Naive thymus-derived CD8-positive, alpha-beta T cell (primary cell): ENCODE measurements around the gene SLF2. TPM values are rescaled to one million over a fixed set of nuclear protein-coding genes. Genes with fewer than 3 reads are reported as not detected.

Experiments
- ATAC-seq, 2 donors: fragments of 150-1000 bp; cut with Tn5 transposase in 1 of 2; sonication (Bioruptor Pico), chemical (Tn5 transposase) in 1 of 2; 1 replicate in 1 of 2; 2 replicates in 1 of 2; pipeline ENCODE4 v1.10.0; 2021; ENCODE audit warnings: mild to moderate bottlenecking in 2 of 2, moderate library complexity in 2 of 2
- POLR2A ChIA-PET: fragments of 350-600 bp; sonication (Branson Sonifier 250); formaldehyde crosslinking; loops from one replicate; lab custom pipeline; 2021; ENCODE audit warnings: antibody characterized with exemption; lab: Charles Lee
- DNase-seq, 10 donors: peaks; one replicate each; pipeline versions ENCODE4 v3.0.0 to v3.0.0-alpha.2; 2020 to 2022
- H3K27ac Mint-ChIP-seq, 10 donors: one replicate each; pipeline ENCODE4 v1.8.0; 2020 to 2022; ENCODE audit warnings: mild to moderate bottlenecking in 10 of 10, mixed read lengths in 10 of 10, moderate library complexity in 4 of 10, inconsistent platforms in 1 of 10
- H3K27me3 Mint-ChIP-seq, 5 donors: one replicate each; pipeline ENCODE4 v1.8.0; 2021 to 2022; ENCODE audit warnings: mixed read lengths in 5 of 5
- H3K36me3 Mint-ChIP-seq, 3 donors: one replicate each; pipeline ENCODE4 v1.8.0; 2020 to 2022; ENCODE audit warnings: mixed read lengths in 3 of 3, mild to moderate bottlenecking in 2 of 3, inconsistent platforms in 1 of 3
- H3K4me1 Mint-ChIP-seq, 4 donors: one replicate each; pipeline ENCODE4 v1.8.0; 2021 to 2022; ENCODE audit warnings: mixed read lengths in 4 of 4
- H3K4me3 Mint-ChIP-seq, 10 donors: one replicate each; pipeline ENCODE4 v1.8.0; 2020 to 2022; ENCODE audit warnings: mild to moderate bottlenecking in 10 of 10, mixed read lengths in 10 of 10, moderate library complexity in 6 of 10, inconsistent platforms in 1 of 10
- H3K9me3 Mint-ChIP-seq, 9 donors: one replicate each; pipeline ENCODE4 v1.8.0; 2020 to 2022; ENCODE audit warnings: mixed read lengths in 9 of 9, mild to moderate bottlenecking in 3 of 9, inconsistent platforms in 1 of 9, moderate library complexity in 1 of 9
- polyA plus RNA-seq, 3 donors: library from polyadenylated mRNA; unstranded; fragments of 300-500 nt; fragmentation: Illumina TruSeq; gene quantifications; one replicate each; pipeline ENCODE4 v1.2.3, GENCODE V29; 2021
- total RNA-seq, 8 experiments: library from RNA in 2 of 8; stranded (reverse) in 2 of 8; gene quantifications; one replicate each; pipeline ENCODE4 v1.2.3 and lab custom pipeline; 2021 to 2026

SLF2 gene
- total and polyA plus RNA-seq, 5 experiments from 2014 or later: 9.7 to 46.1 (median 11.2) TPM

DNA sequence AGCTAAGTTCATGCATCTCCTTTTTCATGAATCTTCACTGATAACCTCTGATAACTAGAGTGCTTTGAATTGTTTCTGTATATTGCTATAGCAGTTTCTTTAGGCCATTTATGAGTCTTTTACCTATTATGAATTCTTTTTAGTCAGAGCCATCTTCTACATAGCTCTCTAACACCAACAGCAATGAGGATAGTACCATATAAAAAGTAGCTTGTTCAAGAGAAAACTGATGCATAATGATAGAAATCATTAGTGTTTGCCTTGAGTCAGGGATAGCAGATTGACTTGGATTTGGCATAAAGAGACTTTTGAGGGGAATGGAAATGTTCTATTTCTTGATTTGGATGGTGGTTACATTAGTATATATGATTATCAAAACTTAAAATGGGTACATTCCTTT, 30.7 kb downstream of the SLF2 start:
- DNase-seq (no peak), ATAC-seq (no peak)
- Mint-ChIP-seq H3K27ac (peak overlapping the region in 8 of 10 donors; percentile 12 to 84 (median 60)), H3K4me3 (peak overlapping the region in 8 of 10 donors; percentile 22 to 78 (median 69)), H3K9me3 (no peaks in the 10 kb centered on the region), H3K4me1 (peaks cover 5 to 19% (median 16%) of the 10 kb centered on the region in 4 donors), H3K36me3 (peaks cover 0 to 69% (median 17%) of the 10 kb centered on the region in 3 donors), H3K27me3 (no peaks in the 10 kb centered on the region)
- POLR2A ChIA-PET: interaction anchor here (0.6 kb wide), 1 partner anchor 36 kb away, joined by 3 read pairs; no protein-coding TSS in a partner anchor

DNA sequence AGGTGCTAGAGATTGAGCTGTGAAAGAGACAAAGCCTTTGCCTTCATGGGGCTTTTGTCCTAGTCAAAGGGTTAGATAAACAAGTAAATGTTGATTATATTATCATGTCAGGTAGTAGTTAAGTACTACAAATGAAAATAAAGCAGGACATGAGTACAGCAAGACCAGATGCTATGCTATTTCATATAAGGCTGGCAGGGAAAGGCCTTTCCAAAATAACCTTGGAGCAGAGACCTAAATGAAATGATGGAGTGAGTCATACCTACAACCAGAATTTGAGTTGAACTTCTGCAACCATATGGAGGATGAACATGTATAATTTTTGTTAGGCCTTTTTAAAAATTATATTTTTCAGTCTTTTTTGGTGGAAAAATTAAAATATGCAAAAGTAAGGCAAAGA, 33.0 kb downstream of the SLF2 start:
- H3K36me3 Mint-ChIP-seq: peaks cover 0 to 69% (median 13%) of the 10 kb centered on the region in 3 donors
- no peak for DNase-seq
- H3K27me3 Mint-ChIP-seq: no peaks in the 10 kb centered on the region
- peaks cover 5 to 19% (median 16%) of the 10 kb centered on the region in 4 donors for H3K4me1 Mint-ChIP-seq
- H3K4me3 Mint-ChIP-seq: no peak overlapping the region
- POLR2A ChIA-PET: no interaction called here
- no peak for ATAC-seq
- H3K9me3 Mint-ChIP-seq: no peaks in the 10 kb centered on the region
- H3K27ac Mint-ChIP-seq: no peak overlapping the region

DNA sequence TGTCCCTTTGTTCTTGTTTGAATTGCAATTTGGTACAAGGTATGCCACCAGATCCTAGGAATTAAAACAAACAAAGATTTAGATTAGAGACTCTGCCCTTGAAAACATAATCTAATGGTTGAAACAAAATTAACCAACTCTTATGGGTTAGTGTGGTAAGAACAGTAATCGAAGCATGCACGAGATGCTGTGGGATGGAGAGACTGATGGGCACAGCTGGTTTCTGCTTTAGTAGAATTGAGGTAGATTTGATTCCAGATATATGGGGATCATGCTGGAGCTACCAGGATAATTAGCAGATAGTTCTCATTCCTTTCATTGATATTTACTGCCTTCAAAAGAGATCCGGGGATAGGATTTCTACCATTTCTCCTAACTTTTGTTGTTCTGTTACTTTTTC, 36.2 kb downstream of the SLF2 start:
- H3K27me3 Mint-ChIP-seq: no peaks in the 10 kb centered on the region
- DNase-seq (no peak), ATAC-seq (no peak)
- POLR2A ChIA-PET: interaction anchor here (0.6 to 1.6 kb wide), 3 partner anchors 48 to 474 kb away, joined by 3 read pairs; no protein-coding TSS in a partner anchor
- no peak overlapping the region for H3K27ac Mint-ChIP-seq
- H3K4me3 Mint-ChIP-seq: no peak overlapping the region
- H3K9me3 Mint-ChIP-seq: no peaks in the 10 kb centered on the region
- peaks cover 2 to 5% (median 4%) of the 10 kb centered on the region in 4 donors for H3K4me1 Mint-ChIP-seq
- peaks cover 0 to 74% (median 19%) of the 10 kb centered on the region in 3 donors for H3K36me3 Mint-ChIP-seq

DNA sequence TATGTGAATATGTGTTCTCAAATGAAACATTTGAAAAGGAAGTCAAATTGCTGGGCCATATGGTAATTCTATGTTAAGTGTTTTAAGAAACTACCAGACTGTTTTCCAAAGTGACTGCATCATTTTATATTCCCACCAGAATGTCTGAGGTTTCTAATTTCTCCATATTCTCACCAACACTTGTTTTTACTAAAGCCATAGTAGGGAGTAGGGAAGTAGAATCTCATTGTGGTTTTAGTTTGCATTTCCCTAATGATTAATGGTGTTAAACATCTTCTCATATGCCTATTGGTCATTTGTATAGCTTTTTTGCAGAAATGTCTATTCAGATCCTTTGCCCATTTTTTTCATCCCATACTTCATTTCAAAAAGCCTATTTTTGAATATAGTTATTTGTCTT, 47.5 kb downstream of the SLF2 start:
- Mint-ChIP-seq H3K27ac (no peak overlapping the region), H3K4me1 (peaks cover 0 to 3% (median under 1%) of the 10 kb centered on the region in 4 donors), H3K9me3 (no peaks in the 10 kb centered on the region), H3K36me3 (peaks cover 7 to 70% (median 21%) of the 10 kb centered on the region in 3 donors), H3K27me3 (no peaks in the 10 kb centered on the region), H3K4me3 (no peak overlapping the region)
- no peak for ATAC-seq
- POLR2A ChIA-PET: no interaction called here
- DNase-seq: no peak

DNA sequence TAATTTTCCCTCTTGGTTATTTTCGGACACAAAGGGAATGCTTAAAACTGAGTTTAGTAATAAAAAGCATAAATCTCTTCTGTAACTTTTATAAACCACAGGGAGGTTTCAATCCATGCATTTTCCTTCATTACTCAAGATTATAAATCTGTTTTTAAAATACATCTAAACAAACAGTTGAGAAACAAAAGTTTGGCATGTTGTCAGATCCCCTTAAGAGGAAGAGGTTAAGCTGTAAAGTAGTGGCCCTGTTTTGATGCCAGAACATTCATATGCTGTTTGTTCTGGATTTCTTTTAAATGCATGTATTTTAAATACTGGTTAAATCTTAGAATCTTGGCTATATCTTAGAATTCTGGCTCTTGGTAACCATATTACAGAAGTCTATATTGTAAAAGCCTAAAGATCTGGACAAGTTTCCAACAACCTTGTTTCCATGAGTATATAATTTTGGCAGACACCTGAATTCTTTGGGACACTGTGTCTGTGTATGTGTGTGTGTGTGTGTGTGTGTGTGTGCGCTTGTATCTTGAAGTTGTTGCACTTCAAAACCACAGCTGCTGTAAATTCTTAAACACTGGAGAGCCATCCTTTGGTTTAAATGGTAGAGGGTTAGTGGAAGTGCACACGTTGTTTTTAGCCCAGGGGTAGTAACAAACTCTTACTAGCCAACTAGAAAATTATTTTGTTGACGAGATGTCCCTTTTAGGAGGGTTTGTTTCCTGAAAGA, 49.8 kb downstream of the SLF2 start:
- ATAC-seq (no peak), DNase-seq (no peak)
- peaks cover 7 to 57% (median 20%) of the 10 kb centered on the region in 3 donors for H3K36me3 Mint-ChIP-seq
- no peak overlapping the region for H3K4me3 Mint-ChIP-seq
- H3K27ac Mint-ChIP-seq: peak overlapping the region in 1 of 10 donors; percentile 8
- POLR2A ChIA-PET: interaction anchor here (0.6 kb wide), 1 partner anchor 1697 kb away, joined by 4 read pairs; no protein-coding TSS in a partner anchor
- H3K4me1 Mint-ChIP-seq: peaks cover 0 to 2% (median 0%) of the 10 kb centered on the region in 4 donors
- H3K27me3 Mint-ChIP-seq: no peaks in the 10 kb centered on the region
- no peaks in the 10 kb centered on the region for H3K9me3 Mint-ChIP-seq

DNA sequence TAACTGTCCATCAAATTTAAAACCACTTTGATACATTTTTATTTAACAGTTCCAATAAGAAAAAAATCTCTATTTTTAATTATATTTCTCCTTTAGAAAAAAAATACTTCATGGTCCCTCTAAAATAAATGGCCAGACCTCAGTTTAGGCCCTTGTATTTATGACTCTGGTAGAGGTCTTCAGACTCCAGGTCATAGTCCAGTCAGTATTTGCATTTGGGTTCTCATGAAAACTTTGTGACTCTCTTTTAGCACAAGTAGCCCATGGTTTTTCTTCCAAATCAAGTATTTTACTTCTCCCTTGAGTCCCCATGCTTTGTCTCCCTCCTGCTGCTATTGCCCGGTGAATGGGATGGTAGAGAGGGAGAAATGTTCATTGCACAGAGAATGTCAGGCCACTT, 51.1 kb downstream of the SLF2 start:
- Mint-ChIP-seq H3K4me1 (peaks cover 6 to 8% (median 7%) of the 10 kb centered on the region in 4 donors), H3K4me3 (no peak overlapping the region), H3K36me3 (peaks cover 7 to 49% (median 20%) of the 10 kb centered on the region in 3 donors), H3K27ac (no peak overlapping the region), H3K27me3 (no peaks in the 10 kb centered on the region), H3K9me3 (no peaks in the 10 kb centered on the region)
- POLR2A ChIA-PET: no interaction called here
- ATAC-seq: no peak
- no peak for DNase-seq

DNA sequence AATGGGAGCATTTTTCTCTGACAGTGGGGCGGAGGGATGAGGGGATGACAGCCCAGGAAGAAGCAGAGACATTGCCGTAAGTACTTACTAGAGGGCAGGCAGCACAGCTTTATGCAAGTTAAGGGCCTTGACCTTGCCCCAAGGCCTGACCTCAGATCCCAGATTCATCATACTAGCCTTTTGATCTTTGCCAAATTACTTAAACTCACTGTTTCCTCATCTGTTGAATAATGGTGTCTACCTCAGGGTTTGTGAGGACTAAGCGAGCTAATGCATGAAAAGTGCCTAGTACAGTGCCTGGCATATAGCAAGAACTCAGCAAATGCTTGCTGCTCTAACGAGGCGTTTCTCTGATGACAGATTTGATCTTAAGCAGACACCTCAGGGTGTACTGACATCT, 53.1 kb downstream of the SLF2 start:
- H3K27me3 Mint-ChIP-seq: no peaks in the 10 kb centered on the region
- no peaks in the 10 kb centered on the region for H3K9me3 Mint-ChIP-seq
- H3K27ac Mint-ChIP-seq: peak overlapping the region in 1 of 10 donors; percentile 60

GRCh38 chr10:100966887-100967286, 54.1 kb downstream of the SLF2 start:
- Mint-ChIP-seq H3K9me3 (no peaks in the 10 kb centered on the region), H3K4me1 (peaks cover 6 to 28% (median 10%) of the 10 kb centered on the region in 4 donors), H3K4me3 (no peak overlapping the region), H3K36me3 (peaks cover 0 to 27% (median 8%) of the 10 kb centered on the region in 3 donors), H3K27ac (no peak overlapping the region), H3K27me3 (no peaks in the 10 kb centered on the region)
- ATAC-seq (no peak), DNase-seq (no peak)
- POLR2A ChIA-PET: interaction anchor here (0.5 to 0.8 kb wide), 2 partner anchors 22 to 30 kb away, joined by 4 to 5 read pairs; no protein-coding TSS in a partner anchor

More for the DNA sequence above, 53.1 kb downstream of the SLF2 start:
- DNase-seq (no peak), ATAC-seq (no peak)
- H3K4me1 Mint-ChIP-seq: peaks cover 6 to 26% (median 10%) of the 10 kb centered on the region in 4 donors
- peaks cover 0 to 32% (median 11%) of the 10 kb centered on the region in 3 donors for H3K36me3 Mint-ChIP-seq
- no peak overlapping the region for H3K4me3 Mint-ChIP-seq
- POLR2A ChIA-PET: no interaction called here

DNA sequence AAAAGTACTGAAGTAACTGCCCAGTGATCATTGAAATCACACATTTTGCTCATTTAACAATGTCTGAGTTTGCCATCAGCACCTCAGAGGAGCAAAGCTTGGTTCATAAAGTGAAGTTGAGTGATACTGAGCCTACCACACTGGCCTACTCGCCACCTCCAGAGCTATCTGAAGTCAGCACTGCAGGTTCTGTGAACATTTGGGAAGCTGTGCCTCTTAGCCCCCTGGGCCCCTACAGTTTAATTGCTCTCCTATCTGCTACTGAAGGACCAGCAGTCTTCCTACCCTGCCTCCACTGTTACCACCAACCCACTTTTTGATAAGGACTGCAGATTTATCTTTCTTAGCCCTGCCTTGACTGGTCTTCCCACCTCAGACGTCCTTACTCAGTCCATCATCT, 54.6 kb downstream of the SLF2 start:
- Mint-ChIP-seq H3K4me1 (peaks cover 6 to 28% (median 10%) of the 10 kb centered on the region in 4 donors), H3K4me3 (no peak overlapping the region), H3K36me3 (peaks cover 0 to 22% (median 4%) of the 10 kb centered on the region in 3 donors), H3K27me3 (no peaks in the 10 kb centered on the region), H3K9me3 (no peaks in the 10 kb centered on the region), H3K27ac (peak overlapping the region in 1 of 10 donors; percentile 38)
- DNase-seq: no peak
- ATAC-seq: no peak
- POLR2A ChIA-PET: interaction anchor here (0.5 to 0.8 kb wide), 2 partner anchors 23 to 29 kb away, joined by 4 to 5 read pairs; no protein-coding TSS in a partner anchor

DNA sequence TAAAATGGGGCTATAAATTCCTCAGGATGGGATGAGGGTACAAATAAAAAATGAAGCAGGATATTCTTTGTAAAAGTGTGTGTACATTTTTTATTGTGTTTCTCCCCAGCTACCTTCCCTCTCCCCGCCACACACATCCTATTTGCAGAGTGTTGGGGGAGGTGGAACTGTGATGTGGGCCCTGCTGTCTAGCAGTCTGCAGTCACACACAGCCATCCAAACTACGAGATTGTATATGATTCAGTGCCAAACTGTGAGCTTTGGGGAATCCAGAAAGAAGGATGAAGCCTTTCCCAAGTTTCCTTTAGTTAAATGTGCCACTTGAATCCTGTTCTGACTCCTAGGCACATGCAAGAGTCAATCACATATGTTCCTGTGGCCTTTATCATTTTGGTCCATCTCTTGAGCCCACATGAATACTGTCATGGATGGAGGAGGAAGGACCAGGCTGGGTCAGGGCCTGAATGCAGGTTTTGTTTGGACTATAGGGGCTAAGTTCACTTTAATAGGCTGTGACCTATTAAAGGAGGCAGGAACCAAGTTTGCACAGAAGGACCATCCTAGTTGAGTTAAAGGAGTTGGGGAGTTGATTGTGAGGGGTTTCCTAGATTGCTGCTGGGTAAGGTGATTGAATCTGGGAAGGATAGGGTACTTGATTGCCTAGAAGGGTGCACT, 55.4 kb downstream of the SLF2 start:
- no peaks in the 10 kb centered on the region for H3K27me3 Mint-ChIP-seq
- ATAC-seq (no peak), DNase-seq (no peak)
- peak overlapping the region in 4 of 10 donors; percentile 9 to 68 (median 46) for H3K27ac Mint-ChIP-seq
- POLR2A ChIA-PET: interaction anchor here (1.0 to 2.4 kb wide), 2 partner anchors 29 to 32 kb away, joined by 4 to 12 read pairs; partner anchors contain the start of gene LZTS2
- peak overlapping the region; percentile 40 to 78 (median 70) for H3K4me3 Mint-ChIP-seq
- H3K36me3 Mint-ChIP-seq: peaks cover 0 to 14% (median 4%) of the 10 kb centered on the region in 3 donors
- H3K4me1 Mint-ChIP-seq: peaks cover 6 to 28% (median 10%) of the 10 kb centered on the region in 4 donors
- no peaks in the 10 kb centered on the region for H3K9me3 Mint-ChIP-seq

DNA sequence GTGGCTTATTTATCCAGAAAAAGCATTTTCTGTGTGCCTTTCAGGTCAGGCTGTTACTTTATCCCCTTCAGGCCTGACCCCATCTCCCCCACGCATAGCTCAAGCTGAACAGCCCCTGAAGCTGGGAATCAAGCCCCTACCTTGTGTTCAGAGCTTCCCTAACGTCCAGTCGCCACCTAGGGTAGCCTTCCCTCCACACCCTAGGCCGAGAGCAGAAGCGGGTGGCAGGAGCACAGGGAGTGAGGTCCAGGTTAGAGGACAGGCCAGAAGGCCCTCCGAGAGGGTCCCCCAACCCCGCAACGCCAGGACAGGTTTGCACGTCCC, 56.1 kb downstream of the SLF2 start:
- ATAC-seq (no peak), DNase-seq (peak in 1 of 10 donors; percentile 9)
- Mint-ChIP-seq H3K4me3 (peak overlapping the region; percentile 36 to 78 (median 70)), H3K27me3 (no peaks in the 10 kb centered on the region), H3K4me1 (peaks cover 6 to 28% (median 10%) of the 10 kb centered on the region in 4 donors), H3K27ac (no peak overlapping the region), H3K36me3 (peaks cover 0 to 12% (median 4%) of the 10 kb centered on the region in 3 donors), H3K9me3 (no peaks in the 10 kb centered on the region)
- POLR2A ChIA-PET: interaction anchor here (0.6 to 2.4 kb wide), 2 partner anchors 11 to 29 kb away, joined by 3 to 12 read pairs; no protein-coding TSS in a partner anchor
